Mucosa of rectum (tissue), 2 donors: ENCODE data around the gene BABAM2.
A peak's percentile ranks its signal among the peaks of the same experiment; 100 is the strongest.

ENCODE experiments used
- H3K27ac ChIP-seq, 2 donors: one replicate each; pipeline ENCODE4 v1.7.0; 2013; ENCODE audit warnings: inconsistent platforms in 2 of 2, low read depth in 2 of 2, low read length in 2 of 2
- H3K27me3 ChIP-seq, 2 donors: one replicate each; pipeline ENCODE4 v1.7.0; 2013; ENCODE audit warnings: low read length in 2 of 2; ENCODE audit not compliant: control insufficient read depth in 2 of 2, insufficient read depth in 2 of 2
- H3K36me3 ChIP-seq, 2 donors: one replicate each; pipeline ENCODE4 v1.7.0; 2013; ENCODE audit warnings: low read length in 2 of 2; ENCODE audit not compliant: control insufficient read depth in 2 of 2, insufficient read depth in 2 of 2
- H3K4me1 ChIP-seq, 2 donors: one replicate each; pipeline ENCODE4 v1.7.0; 2013; ENCODE audit warnings: low read length in 2 of 2, mild to moderate bottlenecking in 1 of 2; ENCODE audit not compliant: control insufficient read depth in 2 of 2, insufficient read depth in 2 of 2
- H3K4me3 ChIP-seq, 2 donors: one replicate each; pipeline ENCODE4 v1.7.0; 2013; ENCODE audit warnings: low read length in 2 of 2
- H3K9ac ChIP-seq, 2 donors: one replicate each; pipeline ENCODE4 v1.7.0; 2013; ENCODE audit warnings: low read length in 2 of 2, low read depth in 1 of 2, mild to moderate bottlenecking in 1 of 2
- H3K9me3 ChIP-seq, 2 donors: one replicate each; pipeline ENCODE4 v1.7.0; 2013; ENCODE audit warnings: low read length in 2 of 2; ENCODE audit not compliant: control insufficient read depth in 2 of 2
- donor health status: healthy.
- donor health status: Normal muscosa, but diverticular disease.

BABAM2 gene

DNA sequence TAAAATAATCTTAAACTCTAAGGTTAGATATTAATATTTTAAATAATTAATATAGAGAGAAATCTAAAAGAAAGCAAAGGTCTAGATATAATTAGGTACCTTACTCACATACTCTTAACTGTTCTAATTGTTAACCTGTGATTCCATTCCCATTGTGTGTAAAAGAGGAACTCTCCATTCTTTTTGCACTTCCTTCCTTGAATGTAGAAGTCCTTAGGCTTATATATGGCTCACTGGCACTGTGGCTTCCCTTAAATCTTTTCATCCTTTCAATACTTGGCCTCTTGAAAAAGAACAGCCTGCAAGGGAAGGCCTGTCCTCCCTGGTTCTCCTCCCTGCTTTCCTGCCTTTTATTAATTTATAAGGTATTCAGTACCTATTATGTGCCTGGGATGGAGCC, 319.3 kb downstream of the BABAM2 start:
- Histone ChIP-seq H3K27me3 (no peaks in the 10 kb centered on the region), H3K4me1 (peaks cover 3 to 13% of the 10 kb centered on the region in 2 donors), H3K4me3 (no peak overlapping the region), H3K36me3 (no peaks in the 10 kb centered on the region), H3K27ac (peak overlapping the region; percentile 66 to 78), H3K9ac (peak overlapping the region in 1 of 2 donors; percentile 17), H3K9me3 (no peaks in the 10 kb centered on the region)

DNA sequence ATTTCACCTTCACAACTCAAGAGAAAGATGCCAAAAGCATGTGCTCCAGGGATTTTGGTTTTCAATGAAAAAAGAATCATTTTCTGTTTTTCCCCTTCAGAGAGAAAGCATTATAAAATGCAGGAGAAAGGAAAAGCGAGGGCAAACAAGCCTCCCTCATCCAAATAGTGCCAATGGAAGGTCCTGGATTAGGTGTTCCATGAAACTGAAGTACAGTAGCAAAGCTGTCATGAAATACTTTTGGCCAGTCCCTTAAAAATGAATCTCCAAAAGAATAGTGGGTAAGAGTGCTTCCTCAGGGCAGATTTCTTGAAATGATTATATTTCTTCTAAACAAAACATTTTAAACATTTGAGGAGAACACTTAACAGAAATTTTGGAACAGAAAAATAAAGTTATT, 320.0 kb downstream of the BABAM2 start:
- Histone ChIP-seq H3K4me1 (peaks cover 3 to 13% of the 10 kb centered on the region in 2 donors), H3K27me3 (no peaks in the 10 kb centered on the region), H3K9me3 (no peaks in the 10 kb centered on the region), H3K36me3 (no peaks in the 10 kb centered on the region), H3K4me3 (no peak overlapping the region), H3K9ac (no peak overlapping the region), H3K27ac (peak overlapping the region in 1 of 2 donors; percentile 78)

DNA sequence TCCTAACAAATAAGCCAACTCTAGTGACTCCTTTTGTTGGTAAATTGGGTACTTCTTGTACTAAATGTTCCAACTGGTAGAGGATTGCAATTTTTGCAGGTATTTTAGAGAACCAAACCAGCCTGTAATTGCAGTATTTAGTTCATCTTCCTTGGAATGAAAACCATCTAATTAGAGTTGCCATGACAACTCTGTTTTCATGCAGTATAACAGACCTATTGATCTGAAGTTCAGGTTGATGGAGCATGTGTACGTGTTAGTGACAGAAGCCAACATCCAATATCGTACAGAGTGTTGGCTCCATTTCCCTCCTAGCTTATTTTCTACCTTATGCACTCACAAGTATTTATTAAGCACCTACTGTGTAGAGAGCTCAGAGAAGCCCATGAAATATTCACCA, 325.8 kb downstream of the BABAM2 start:
- no peak overlapping the region for H3K9ac ChIP-seq
- peaks cover 0 to 3% of the 10 kb centered on the region in 2 donors for H3K4me1 ChIP-seq
- no peaks in the 10 kb centered on the region for H3K9me3 ChIP-seq
- no peak overlapping the region for H3K4me3 ChIP-seq
- no peak overlapping the region for H3K27ac ChIP-seq
- H3K36me3 ChIP-seq, result no peaks in the 10 kb centered on the region
- H3K27me3 ChIP-seq, result no peaks in the 10 kb centered on the region

DNA sequence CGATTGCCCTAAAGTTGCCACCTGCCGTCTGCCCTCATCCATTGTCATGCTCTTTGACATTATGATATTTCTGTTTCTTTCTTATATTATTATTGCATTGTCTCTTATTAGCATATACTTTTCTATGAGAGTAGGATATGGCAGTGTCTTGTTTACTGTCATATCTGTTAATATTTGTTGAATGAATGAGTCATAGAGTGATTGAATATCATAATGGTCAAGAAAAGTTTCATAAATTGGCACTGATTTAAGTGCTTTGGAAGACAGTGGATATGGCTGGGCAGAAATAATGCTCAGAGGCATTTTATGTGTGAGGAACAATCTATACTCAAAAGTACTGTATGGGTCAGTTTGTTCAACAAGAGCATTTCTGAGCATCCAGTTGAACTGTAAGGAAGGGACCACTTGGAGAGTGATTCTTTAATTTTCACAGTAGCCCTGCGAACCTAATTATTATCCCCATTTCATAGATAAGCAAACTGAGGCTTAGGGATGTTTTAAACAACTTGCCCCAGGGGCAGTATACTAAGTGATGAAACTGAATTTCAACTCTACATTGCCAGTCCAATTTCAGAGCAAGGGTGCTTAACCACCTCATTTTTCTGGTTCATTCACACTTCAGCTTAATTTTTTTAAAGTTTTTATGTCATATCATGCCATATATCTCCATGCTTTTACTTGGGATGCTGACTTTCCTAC, 326.7 kb downstream of the BABAM2 start:
- H3K27me3 ChIP-seq, result no peaks in the 10 kb centered on the region
- H3K4me1 ChIP-seq, result peaks cover 0 to 3% of the 10 kb centered on the region in 2 donors
- no peaks in the 10 kb centered on the region for H3K36me3 ChIP-seq
- H3K9me3 ChIP-seq, result no peaks in the 10 kb centered on the region
- no peak overlapping the region for H3K9ac ChIP-seq
- H3K27ac ChIP-seq, result no peak overlapping the region
- H3K4me3 ChIP-seq, result no peak overlapping the region

DNA sequence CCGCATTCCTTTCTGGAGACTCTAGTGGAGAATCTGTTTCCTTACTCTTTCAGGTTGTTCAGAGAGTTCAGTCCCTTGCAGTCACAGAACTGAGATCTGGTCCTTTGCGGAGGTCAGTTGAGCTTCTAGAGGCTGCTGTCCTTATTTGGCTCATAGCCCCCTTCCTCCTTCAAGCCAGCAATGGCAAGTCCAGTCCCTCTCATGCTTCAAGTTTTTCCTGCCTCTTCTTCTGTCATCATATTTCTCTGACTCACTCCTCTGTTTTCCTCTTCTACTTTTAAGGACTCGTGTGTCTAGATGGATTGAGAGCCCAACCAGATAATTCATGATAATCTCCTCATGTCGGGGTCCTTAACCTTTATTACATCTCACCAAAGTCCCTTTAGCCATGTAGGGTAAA, 328.6 kb downstream of the BABAM2 start:
- H3K9ac ChIP-seq, result no peak overlapping the region
- no peak overlapping the region for H3K27ac ChIP-seq
- H3K9me3 ChIP-seq, result no peaks in the 10 kb centered on the region
- no peaks in the 10 kb centered on the region for H3K27me3 ChIP-seq
- H3K4me3 ChIP-seq, result no peak overlapping the region
- no peaks in the 10 kb centered on the region for H3K4me1 ChIP-seq
- no peaks in the 10 kb centered on the region for H3K36me3 ChIP-seq

DNA sequence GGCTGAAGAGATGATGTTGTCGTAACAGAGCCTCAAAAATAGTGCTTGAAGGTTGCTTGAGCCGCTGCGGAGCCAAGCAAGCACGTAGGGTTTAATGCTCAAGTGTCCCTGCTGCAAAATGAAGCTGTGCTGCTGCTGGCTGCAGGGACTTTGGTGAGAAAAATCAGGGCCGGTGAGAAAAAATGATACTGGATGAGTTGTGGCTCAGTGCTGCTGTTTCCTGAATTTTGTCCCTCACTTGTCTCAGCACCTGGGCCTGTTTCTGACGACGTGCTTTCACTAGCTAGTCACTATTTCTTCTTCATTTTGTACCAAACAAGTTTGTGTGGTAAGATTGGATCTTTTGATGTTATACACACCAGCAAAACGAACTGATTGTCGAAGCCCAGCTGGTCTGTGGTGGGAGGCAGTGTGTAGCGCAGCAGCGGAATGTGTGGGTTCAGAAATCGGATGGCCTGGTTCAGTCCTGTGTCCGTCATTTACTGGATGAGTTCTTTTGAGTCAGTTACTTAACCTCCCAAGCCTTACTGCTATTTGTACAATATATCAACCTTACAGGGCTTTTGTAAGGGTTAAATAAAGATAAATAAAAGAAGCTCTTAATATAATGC, 329.3 kb downstream of the BABAM2 start:
- Histone ChIP-seq H3K27me3 (no peaks in the 10 kb centered on the region), H3K4me3 (no peak overlapping the region), H3K9me3 (no peaks in the 10 kb centered on the region), H3K27ac (no peak overlapping the region), H3K4me1 (peaks cover under 1% of the 10 kb centered on the region in 2 donors), H3K9ac (no peak overlapping the region), H3K36me3 (no peaks in the 10 kb centered on the region)

DNA sequence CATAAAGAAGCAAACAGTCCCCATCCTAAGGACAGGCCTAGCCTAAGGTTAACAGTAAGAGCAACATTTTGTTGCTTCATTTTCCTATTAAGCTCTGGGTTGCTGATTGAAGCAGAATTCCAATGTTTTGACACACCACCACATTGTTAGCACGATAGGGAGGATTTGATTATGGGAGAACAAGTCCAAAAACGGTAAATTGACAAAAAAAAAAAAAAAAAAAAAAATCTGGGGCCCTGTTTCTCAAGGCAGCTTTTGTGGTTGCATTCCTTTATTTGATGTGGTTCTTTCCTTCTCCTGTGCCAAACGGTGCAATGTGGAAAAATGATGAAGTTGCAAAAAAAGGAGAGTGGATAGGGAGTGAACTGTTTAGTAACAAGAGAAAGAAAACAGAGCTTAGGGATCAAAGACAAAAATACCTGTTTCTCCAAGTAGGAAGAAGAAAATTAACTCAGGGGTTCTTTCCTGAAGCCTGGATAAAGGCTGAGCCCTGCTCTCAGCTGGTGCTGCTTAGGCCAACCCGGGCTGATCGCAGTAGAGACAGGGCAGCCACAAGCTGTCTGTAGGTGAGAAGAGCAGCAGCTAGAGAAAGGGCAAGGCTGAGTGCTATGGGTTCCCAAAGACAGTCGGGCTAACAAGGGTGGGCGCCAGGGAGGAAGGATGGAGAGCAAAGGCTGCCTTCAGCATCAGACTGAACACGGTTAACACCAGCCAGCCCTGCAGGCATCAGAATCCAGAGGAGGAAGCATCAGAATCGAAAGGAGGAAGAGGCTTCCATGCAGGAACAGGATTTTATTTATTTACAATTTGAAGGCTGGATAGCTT, 334.3 kb downstream of the BABAM2 start:
- peak overlapping the region; percentile 82 to 86 for H3K27ac ChIP-seq
- H3K27me3 ChIP-seq, result no peaks in the 10 kb centered on the region
- no peaks in the 10 kb centered on the region for H3K9me3 ChIP-seq
- peaks cover 12 to 13% of the 10 kb centered on the region in 2 donors for H3K4me1 ChIP-seq
- H3K36me3 ChIP-seq, result no peaks in the 10 kb centered on the region
- peak overlapping the region in 1 of 2 donors; percentile 18 for H3K4me3 ChIP-seq
- peak overlapping the region; percentile 42 to 50 for H3K9ac ChIP-seq

DNA sequence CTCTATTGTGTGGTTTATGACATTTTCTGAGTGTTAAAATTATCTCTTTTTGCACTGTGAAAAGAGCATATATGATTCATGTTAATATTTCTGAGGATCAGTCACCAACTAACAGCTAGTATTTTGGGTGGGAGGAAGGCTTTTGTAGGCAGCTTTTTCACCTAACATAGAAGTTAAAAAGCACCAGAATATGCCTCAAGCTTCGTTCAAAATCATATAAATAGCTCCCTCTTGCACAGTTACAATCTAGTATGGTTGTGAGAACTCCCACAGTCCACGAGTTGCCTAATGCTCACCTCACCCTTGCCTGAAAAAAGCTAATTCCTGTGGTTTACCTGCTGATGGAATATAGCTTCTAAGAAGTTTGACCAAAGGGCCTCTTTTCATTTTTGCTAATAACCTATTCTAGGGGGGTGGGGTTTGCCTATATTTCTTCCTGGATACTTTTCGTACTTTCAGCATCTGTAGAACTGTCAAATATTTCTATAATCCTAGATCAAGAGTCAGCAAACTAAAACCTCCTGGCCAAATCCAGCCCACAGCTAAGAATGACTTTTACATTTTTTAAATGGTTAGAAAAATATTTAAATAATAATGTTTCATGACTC, 335.0 kb downstream of the BABAM2 start:
- H3K4me3 ChIP-seq, result no peak overlapping the region
- H3K9me3 ChIP-seq, result no peaks in the 10 kb centered on the region
- no peaks in the 10 kb centered on the region for H3K36me3 ChIP-seq
- no peaks in the 10 kb centered on the region for H3K27me3 ChIP-seq
- peak overlapping the region; percentile 82 to 86 for H3K27ac ChIP-seq
- H3K9ac ChIP-seq, result peak overlapping the region in 1 of 2 donors; percentile 50
- H3K4me1 ChIP-seq, result peaks cover 12 to 13% of the 10 kb centered on the region in 2 donors

DNA sequence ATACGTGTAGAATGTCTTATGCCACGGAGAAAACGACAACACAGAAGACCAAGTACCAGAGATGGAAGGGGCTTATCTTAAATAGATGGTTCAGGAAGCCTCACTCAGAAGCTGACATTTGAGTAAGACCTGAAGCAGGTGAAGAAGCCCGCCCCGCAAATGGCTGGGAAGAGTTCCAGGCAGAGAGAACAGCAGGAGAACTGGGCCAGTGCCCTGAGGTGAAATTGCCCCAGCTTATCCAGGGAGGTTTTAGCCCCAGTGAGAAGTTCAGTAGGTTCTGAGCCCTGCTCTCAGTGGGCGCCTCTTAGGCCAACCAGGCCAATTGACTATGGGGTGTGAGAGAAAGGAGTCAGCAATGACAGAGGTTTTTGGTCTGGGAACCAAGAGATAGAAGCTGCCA, 336.0 kb downstream of the BABAM2 start:
- H3K27ac ChIP-seq, result peak overlapping the region in 1 of 2 donors; percentile 10
- H3K4me1 ChIP-seq, result peaks cover 13 to 16% of the 10 kb centered on the region in 2 donors
- no peaks in the 10 kb centered on the region for H3K27me3 ChIP-seq

DNA sequence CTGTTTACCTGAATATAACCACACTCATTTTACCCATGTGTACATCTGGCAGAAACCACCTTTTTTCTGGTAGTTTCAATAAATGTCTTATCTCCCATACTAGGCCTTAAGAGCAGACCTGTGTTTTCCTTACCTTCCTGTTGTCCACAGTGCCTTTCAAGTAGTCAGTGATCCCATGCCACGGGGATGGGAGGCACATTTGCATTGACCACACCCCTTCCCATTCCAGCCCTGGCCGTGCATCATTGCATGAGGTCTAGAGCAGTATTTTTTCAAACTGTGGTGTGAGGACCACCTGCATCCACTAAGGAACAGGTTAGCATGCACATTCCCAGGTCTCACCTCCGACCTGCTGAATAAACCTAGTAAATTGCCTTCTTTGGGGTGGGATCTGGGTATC, 337.0 kb downstream of the BABAM2 start:
- H3K4me1 ChIP-seq, result peaks cover 16 to 20% of the 10 kb centered on the region in 2 donors
- no peaks in the 10 kb centered on the region for H3K9me3 ChIP-seq
- no peak overlapping the region for H3K27ac ChIP-seq
- no peak overlapping the region for H3K4me3 ChIP-seq
- H3K9ac ChIP-seq, result no peak overlapping the region
- no peaks in the 10 kb centered on the region for H3K36me3 ChIP-seq
- H3K27me3 ChIP-seq, result no peaks in the 10 kb centered on the region

More for the DNA sequence above, 336.0 kb downstream of the BABAM2 start:
- Histone ChIP-seq H3K9me3 (no peaks in the 10 kb centered on the region), H3K36me3 (no peaks in the 10 kb centered on the region), H3K4me3 (no peak overlapping the region), H3K9ac (no peak overlapping the region)
